Natural killer cell treated with Interleukin-12 subunit alpha and Interleukin-12 subunit beta and Interleukin-15 and Interleukin-18, amount 100 ng/mL, for 72 hours (primary cell): Measurements from ENCODE around the gene DLG2. TPM values are rescaled to one million over a fixed set of nuclear protein-coding genes. Genes with fewer than 3 reads are reported as not detected.
A peak's percentile ranks its signal among the peaks of the same experiment; 100 is the strongest.
"Not testable (repeated sequence)": the region's sequence is repeated elsewhere in the genome, so short reads cannot be mapped to it uniquely, and the experiment has no call there.

Experiments used
- ATAC-seq, 2 donors: fragments of 150-1000 bp; cut with Tn5 transposase in 1 of 2; sonication (Bioruptor Pico), chemical (Tn5 transposase) in 1 of 2; 2 replicates each; pipeline ENCODE4 v1.10.0; 2021
- DNase-seq: peaks from one replicate; pipeline ENCODE4 v3.0.0; 2022; ENCODE audit warnings: low spot score
- H3K27ac Mint-ChIP-seq, 2 donors: 1 replicate in 1 of 2; 2 replicates in 1 of 2; pipeline ENCODE4 v1.8.0; 2022; ENCODE audit warnings: mixed read lengths in 2 of 2, mild to moderate bottlenecking in 1 of 2, moderate library complexity in 1 of 2
- H3K27me3 Mint-ChIP-seq, 2 donors: 1 replicate in 1 of 2; 2 replicates in 1 of 2; pipeline ENCODE4 v1.8.0; 2022; ENCODE audit warnings: mixed read lengths in 2 of 2
- H3K36me3 Mint-ChIP-seq: one replicate; pipeline ENCODE4 v1.8.0; 2022; ENCODE audit warnings: mixed read lengths
- H3K4me1 Mint-ChIP-seq, 2 donors: 1 replicate in 1 of 2; 2 replicates in 1 of 2; pipeline ENCODE4 v1.8.0; 2022; ENCODE audit warnings: low read depth in 2 of 2, mixed read lengths in 2 of 2, mild to moderate bottlenecking in 1 of 2
- H3K4me3 Mint-ChIP-seq: one replicate; pipeline ENCODE4 v1.8.0; 2022; ENCODE audit warnings: mixed read lengths
- H3K9me3 Mint-ChIP-seq: 2 replicates; pipeline ENCODE4 v1.8.0; 2022; ENCODE audit warnings: mixed read lengths
- total RNA-seq, 2 donors: library from RNA; stranded (reverse); gene quantifications; one replicate each; pipeline ENCODE4 v1.2.3, GENCODE V29; 2022

The DLG2 gene
- total RNA-seq = 1 to 10 TPM; 1.1 to 1.7 TPM

DNA sequence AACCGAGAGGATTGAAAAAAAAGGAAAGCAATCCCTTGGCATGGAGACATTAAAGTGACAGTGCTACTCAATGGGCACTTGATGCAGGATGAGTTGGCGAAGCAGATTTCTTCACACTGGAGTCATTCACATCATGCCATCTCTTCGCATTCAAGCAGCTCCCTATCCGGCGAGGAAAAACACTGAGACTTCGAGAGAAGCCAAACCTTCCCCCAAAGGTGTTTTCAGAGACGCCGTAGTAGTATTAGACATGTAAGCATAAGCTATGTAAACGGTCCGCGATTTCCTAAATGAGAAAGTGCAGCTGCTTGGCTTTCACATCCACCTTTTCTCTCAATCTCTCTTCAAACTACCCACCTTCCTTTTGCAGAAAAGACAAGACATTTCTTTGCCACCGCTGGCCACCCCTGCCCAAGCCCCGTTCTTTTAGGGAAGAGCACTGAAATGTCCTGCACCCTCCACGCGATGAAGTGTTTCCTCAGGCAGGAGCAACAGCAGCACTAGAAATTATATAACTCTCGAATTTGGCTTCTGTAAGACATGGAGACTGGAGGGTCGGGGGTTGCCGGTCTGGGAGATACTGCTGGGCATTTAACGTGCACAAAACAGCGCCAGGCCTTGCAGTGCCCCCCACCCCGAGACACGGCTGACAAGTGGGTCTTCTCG is at the start of gene DLG2:
TSS of gene DLG2 (minus strand) at position 13 of the 666 bp plus-strand sequence.
- Mint-ChIP-seq H3K9me3 (no peaks in the 10 kb centered on the region), H3K4me1 (peaks cover 17 to 18% of the 10 kb centered on the region in 2 donors), H3K4me3 (peak within 1 kb of the TSS; percentile 97), H3K27me3 (peaks cover 2 to 15% of the 10 kb centered on the region in 2 donors), H3K36me3 (no peaks in the 10 kb centered on the region), H3K27ac (peak within 1 kb of the TSS; percentile 82 to 91)
- ATAC-seq = no peak
- no peak for DNase-seq

DNA sequence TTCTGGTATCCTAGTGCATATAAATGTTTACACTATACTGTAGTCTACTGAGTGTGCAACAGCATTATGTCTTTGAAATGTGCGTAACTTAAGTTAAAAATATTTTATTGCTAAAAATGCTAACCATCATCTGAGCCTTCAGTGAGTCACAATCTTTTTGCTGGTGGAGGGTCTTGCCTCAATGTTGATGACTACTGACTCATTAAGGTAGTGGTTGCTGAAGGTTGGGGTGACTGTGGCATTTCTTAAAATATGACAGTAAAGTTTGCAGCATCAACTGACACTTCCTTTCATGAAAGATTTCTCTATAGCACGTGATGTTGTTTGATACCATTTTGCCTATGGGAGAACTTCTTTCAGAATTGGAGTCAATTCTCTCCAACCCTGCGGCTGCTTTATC is 46.2 kb upstream of the DLG2 start:
- no peak overlapping the region for H3K27ac Mint-ChIP-seq
- DNase-seq (no peak), ATAC-seq (peak; percentile 52 to 90)
- peaks cover 4% of the 10 kb centered on the region for H3K36me3 Mint-ChIP-seq
- no peaks in the 10 kb centered on the region for H3K9me3 Mint-ChIP-seq
- H3K4me1 Mint-ChIP-seq = peaks cover 4 to 7% of the 10 kb centered on the region in 2 donors
- H3K4me3 Mint-ChIP-seq = peak overlapping the region; percentile 21
- H3K27me3 Mint-ChIP-seq = no peaks in the 10 kb centered on the region

DNA sequence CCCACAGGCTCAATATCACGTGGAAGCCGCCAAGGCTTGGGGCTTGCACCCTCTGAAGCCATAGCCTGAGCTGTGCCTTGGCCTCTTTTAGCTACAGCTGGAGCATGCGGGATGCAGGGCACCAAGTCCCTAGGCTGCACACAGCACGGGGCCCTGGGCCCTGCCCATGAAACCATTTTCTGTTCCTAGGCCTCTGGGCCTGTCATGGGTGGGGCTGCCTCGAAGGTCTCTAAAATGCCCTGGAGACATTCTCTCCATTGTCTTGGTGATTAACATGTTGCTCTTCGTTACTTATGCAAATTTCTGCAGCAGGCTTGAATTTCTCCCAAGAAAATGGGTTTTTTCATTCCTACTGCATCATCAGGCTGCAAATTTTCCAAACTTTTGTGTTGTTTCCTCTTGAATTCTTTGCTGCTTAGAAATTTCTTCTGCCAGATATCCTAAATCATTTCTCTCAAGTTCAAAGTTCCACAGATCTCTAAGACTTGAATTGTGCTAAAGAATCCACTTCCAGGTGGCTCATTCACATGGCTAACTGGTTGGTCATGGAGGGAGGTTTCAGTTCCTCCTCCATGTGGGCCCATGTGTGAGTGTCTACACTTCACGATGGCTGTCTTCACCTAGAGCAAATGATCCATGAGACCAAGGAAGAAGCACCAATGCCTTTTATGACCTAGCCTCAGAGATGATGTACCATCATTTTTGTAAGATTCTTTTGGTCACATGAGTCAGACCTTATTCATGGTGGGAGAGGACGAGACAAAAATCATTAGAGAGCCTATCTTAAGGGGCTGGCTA is 45.2 kb upstream of the DLG2 start:
- DNase-seq = no peak
- Mint-ChIP-seq H3K27me3 (no peaks in the 10 kb centered on the region), H3K36me3 (peaks cover 4% of the 10 kb centered on the region), H3K4me3 (no peak overlapping the region), H3K27ac (no peak overlapping the region), H3K4me1 (peaks cover 4 to 7% of the 10 kb centered on the region in 2 donors), H3K9me3 (no peaks in the 10 kb centered on the region)
- ATAC-seq = no peak

DNA sequence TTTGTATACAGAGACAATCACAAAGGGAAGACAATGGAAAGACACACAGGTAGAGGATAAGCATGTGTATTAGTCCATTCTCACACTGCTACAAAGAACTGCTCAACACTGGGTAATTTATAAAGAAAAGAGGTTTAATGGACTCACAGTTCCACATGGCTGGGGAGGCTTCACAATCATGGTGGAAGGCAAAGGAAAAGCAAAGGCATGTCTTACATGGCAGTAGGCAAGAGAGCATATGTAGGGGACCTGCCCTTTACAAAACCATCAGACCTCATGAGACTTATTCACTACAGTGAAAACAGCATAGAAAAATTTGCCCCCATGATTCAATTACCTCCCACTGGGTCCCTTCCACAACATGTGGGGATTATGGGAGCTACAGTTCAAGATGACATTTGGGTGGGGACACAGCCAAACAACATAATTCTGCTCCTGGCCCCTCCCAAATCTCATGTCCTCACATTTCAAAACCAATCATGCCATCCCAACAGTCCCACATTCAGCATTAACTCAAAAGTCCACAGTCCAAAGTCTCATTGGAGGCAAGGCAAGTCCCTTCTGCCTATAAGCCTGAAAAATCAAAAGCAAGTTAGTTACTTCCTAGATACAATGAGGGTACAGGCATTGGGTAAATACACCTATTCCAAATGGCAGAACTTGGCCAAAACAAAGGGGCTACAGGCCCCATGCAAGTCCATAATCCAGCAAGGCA is 44.0 kb upstream of the DLG2 start:
- not testable (repeated sequence) for H3K36me3 Mint-ChIP-seq, H3K27me3 Mint-ChIP-seq, H3K4me3 Mint-ChIP-seq, H3K27ac Mint-ChIP-seq, ATAC-seq, H3K9me3 Mint-ChIP-seq, DNase-seq
- peaks cover 4 to 10% of the 10 kb centered on the region in 2 donors for H3K4me1 Mint-ChIP-seq

DNA sequence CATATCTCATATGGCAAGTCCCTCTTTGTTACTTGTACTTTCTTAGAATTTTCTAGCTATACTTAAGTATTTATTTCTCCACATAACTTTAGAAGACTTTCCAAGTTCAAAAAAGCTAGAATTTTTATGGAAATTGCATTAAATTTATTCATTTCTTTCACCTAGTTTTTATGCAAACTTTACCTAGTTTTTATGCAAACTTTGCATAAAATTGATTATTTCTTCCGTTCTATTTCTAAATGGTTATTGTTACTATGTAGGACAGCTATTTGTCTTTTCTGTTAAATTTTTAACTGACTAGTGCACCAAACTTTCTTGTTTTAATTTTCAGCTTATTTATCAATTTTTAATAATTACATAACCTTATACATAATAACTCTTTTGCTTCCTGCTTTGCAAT is 41.0 kb upstream of the DLG2 start:
- DNase-seq (no peak), ATAC-seq (no peak)
- Mint-ChIP-seq H3K36me3 (peaks cover 12% of the 10 kb centered on the region), H3K4me3 (no peak overlapping the region), H3K4me1 (peaks cover 11 to 21% of the 10 kb centered on the region in 2 donors), H3K9me3 (no peaks in the 10 kb centered on the region), H3K27ac (no peak overlapping the region), H3K27me3 (no peaks in the 10 kb centered on the region)

DNA sequence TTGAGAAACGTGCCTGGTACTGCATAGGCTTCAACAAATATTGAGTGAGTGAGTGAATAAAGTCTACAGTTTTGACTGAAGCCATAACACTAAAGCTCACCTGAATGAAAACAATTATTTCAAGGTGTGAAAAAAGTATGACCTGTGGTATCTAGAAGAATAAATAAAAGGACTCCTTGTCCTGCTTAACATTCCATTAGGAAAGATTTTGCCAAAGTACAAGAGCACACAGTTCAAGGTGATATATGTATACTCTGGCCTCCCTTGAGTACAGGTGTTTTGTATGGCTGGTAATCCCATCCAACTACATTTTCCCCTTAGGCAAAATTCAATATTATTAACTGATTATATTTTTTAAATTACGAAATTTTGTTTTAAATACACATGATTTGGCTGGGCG is 39.5 kb upstream of the DLG2 start:
- ATAC-seq (no peak), DNase-seq (no peak)
- peaks cover 17% of the 10 kb centered on the region for H3K36me3 Mint-ChIP-seq
- H3K27me3 Mint-ChIP-seq = no peaks in the 10 kb centered on the region
- peaks cover 17 to 25% of the 10 kb centered on the region in 2 donors for H3K4me1 Mint-ChIP-seq
- peak overlapping the region; percentile 93 to 95 for H3K27ac Mint-ChIP-seq
- H3K4me3 Mint-ChIP-seq = no peak overlapping the region
- H3K9me3 Mint-ChIP-seq = no peaks in the 10 kb centered on the region

DNA sequence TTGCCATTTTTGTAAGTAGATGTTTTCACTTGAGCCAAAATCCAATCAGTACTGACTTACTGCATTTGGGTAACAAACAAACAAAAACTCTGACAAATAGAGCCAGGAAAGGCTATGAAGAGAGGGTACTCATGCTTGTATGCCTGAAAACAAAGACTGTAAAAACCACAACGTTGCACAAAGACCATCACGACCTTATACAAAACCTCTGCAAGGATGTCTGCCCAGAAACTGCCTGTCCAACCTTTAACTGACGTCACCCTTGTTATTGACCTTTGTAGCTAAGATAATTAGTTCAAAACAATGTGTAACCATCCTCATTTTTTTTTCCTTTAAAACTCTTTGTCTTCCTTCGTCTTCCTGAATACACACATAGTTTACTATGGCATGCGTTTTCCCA is 38.6 kb upstream of the DLG2 start:
- ATAC-seq (no peak), DNase-seq (no peak)
- Mint-ChIP-seq H3K27me3 (no peaks in the 10 kb centered on the region), H3K36me3 (peaks cover 25% of the 10 kb centered on the region), H3K27ac (peak overlapping the region; percentile 93 to 95), H3K9me3 (no peaks in the 10 kb centered on the region), H3K4me1 (peaks cover 22 to 34% of the 10 kb centered on the region in 2 donors), H3K4me3 (peak overlapping the region; percentile 97)

DNA sequence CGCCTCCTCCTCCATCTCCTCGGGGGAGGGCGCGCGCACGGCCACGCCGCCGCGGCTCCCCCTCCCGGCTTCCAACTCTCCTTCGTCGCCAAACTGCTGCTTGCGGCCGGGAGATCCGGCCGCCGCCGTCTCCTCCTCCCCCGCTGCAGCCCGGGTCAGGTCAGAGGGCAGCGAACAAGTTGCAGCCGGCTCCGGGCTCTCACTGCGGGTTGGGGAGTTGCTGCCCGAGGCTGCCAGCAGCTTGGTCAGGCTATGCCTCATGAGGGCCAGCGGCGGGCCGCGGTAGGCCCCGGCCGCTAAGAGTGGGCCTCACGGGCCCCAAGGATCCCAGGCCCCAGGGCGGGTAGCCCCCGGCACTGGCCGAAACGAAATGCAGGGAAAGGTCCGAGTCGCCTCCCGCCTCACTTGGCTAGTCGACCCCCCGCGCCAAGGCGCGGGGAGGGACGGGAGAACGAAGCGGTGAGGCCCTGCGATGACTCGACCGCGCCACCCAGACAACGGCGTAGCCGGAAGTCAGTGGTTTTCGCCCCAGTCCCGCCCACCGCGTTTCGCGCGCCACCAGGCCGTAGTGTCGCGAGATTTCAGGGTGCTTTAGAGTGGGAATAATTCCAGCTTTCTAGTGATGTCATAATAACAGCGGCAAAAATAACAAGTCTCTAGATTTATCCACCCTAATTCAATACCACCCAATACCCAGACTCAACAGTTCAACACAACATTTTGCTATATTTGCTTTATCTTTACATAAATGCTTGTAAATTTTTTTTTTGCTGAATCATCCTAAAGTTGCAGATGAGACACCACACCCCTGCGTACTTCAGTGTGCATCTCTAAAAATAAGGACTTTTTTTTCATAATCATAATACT is 37.7 kb upstream of the DLG2 start, which contains the start of gene CREBZF:
TSS of gene CREBZF (minus strand) at position 515 of the 867 bp plus-strand sequence. CDS start at position 261, 254 bp downstream.
- peak within 1 kb of the TSS; percentile 93 to 95 for H3K27ac Mint-ChIP-seq
- ATAC-seq = peak; percentile 94 to 96

DNA sequence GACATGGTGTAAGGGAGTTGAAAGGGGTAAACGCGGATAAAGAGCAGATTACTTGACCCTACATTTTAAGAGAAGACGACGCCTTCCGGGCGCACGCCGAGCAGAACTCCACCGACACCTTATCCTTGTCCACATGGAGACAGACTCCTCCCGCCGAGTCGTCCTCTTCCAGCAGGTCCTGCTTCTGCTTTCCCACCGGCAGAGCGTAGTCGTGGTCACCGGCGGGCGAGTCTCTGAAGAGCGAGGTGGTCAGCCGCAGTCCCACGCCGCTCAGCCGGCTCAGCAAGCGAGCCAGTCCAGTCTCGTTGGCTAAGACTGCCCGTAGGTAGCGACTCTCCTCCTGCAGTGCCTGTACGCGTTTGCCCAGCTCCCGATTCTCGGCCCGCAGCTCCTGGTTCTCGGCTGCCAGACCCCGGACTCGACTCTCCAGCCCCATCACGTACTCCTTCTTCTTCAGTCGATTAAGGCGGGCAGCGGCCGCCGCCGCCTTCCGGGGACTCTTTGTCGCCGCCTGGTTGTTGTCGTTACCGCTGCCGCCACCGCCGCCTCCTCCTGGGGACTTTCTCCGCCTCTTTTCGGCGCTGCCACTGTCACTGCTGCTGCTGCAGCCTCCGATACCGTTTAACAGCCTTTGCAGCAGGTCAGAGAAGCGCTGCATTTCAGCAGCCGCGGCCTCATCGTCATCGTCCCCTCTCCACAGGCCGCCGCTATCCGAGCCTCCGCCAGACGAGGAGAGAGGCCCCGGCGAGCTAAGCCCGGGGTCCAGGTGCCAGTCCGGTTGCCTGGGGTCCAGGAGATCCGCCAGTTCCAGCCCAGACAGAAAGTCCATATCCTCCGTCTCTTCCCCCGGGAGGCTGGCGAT is 36.8 kb upstream of the DLG2 start:
- Mint-ChIP-seq H3K4me1 (peaks cover 34 to 49% of the 10 kb centered on the region in 2 donors), H3K4me3 (peak overlapping the region; percentile 97), H3K9me3 (no peaks in the 10 kb centered on the region), H3K27ac (peak overlapping the region; percentile 93 to 95), H3K27me3 (no peaks in the 10 kb centered on the region), H3K36me3 (peaks cover 36% of the 10 kb centered on the region)
- ATAC-seq (peak; percentile 79 to 82), DNase-seq (peak; percentile 89)

More for the DNA sequence above, 37.7 kb upstream of the DLG2 start, which contains the start of gene CREBZF:
- peak within 1 kb of the TSS; percentile 97 for H3K4me3 Mint-ChIP-seq
- no peaks in the 10 kb centered on the region for H3K27me3 Mint-ChIP-seq
- peaks cover 31 to 43% of the 10 kb centered on the region in 2 donors for H3K4me1 Mint-ChIP-seq
- peak; percentile 97 for DNase-seq
- peaks cover 33% of the 10 kb centered on the region for H3K36me3 Mint-ChIP-seq
- no peaks in the 10 kb centered on the region for H3K9me3 Mint-ChIP-seq

DNA sequence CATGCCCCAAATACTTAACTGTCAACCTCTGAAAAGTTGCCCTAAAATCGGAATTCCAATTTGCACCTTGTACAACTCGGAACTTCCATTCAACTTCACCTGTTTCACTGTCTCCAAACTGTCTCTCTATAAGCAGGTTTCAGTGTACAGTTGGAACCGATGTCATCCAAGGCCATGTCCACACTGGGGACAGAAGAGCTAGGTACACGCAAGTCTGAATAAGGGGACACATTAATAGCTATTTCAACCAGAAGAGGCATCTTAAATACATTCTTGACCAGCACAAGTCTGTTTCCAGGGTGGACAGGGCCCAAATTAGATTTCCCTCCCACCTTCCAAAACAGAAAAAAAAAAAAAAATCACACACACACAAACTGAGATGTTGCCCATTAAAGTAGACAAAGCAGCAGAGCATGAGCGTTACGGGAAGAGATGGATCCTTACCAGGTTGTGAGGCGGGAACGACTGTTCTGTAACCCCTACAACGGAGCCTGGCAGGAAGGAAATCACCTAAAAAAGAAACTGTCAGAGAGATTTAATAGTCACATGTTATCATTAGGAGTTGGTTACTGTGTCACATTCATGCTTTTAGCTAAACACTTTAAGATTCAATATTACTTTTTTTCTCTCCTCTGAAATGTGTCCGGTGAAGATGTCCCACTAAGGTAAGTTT is 36.1 kb upstream of the DLG2 start:
- ATAC-seq (no peak), DNase-seq (no peak)
- Mint-ChIP-seq H3K4me3 (peak overlapping the region; percentile 97), H3K27ac (peak overlapping the region; percentile 93 to 95), H3K27me3 (no peaks in the 10 kb centered on the region), H3K9me3 (no peaks in the 10 kb centered on the region), H3K4me1 (peaks cover 34 to 49% of the 10 kb centered on the region in 2 donors), H3K36me3 (peaks cover 36% of the 10 kb centered on the region)

DNA sequence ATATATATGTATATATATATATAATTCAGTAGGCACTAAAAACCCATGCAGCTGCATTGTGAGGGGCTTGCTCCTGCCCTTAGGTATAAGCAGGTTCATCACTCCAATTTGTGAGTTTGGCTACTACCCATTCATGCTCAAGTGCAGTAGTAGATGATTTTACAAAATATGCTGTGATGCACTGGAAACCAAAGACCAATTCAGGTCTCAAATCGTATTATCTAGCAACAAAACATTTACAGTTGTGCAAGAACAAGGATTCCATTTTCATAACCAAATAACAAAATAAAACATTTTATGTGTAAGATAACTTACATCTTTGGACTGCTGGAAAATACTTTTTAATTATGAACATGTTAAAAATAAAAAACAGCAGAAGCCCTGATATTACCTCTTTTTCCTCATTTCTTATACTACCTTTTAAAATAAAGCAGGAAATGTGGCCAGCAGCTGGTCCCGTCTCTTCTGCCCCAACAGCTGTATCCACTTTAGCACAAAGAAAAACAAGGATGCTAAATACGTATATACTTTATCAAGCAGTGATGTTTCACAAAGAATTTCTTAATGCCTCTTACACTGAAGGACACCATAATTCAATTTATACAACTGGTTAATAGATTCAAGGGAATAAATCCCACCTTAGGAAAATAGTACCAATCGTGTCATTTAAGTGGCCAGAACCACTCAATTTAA is 35.0 kb upstream of the DLG2 start:
- H3K4me3 Mint-ChIP-seq = peak overlapping the region; percentile 97
- no peaks in the 10 kb centered on the region for H3K9me3 Mint-ChIP-seq
- no peaks in the 10 kb centered on the region for H3K27me3 Mint-ChIP-seq
- no peak overlapping the region for H3K27ac Mint-ChIP-seq
- peaks cover 34 to 51% of the 10 kb centered on the region in 2 donors for H3K4me1 Mint-ChIP-seq
- DNase-seq = no peak
- peaks cover 38% of the 10 kb centered on the region for H3K36me3 Mint-ChIP-seq
- ATAC-seq = no peak
